Psoas muscle (tissue), 8 donors: ENCODE results near the gene CACNG6. TPM values are rescaled to one million over a fixed set of nuclear protein-coding genes. Genes with fewer than 3 reads are reported as not detected.

Source experiments
- ATAC-seq, 4 donors: fragments of 200-7000 bp; cut with Tn5 transposase; one replicate each; pipeline ENCODE4 v1.9.1; 2020; ENCODE audit warnings: moderate library complexity in 3 of 4, mild to moderate bottlenecking in 2 of 4
- DNase-seq, 2 donors: peaks; one replicate each; pipeline ENCODE4 v3.0.0-alpha.2; 2020
- H3K27ac ChIP-seq: fragments of 200-600 bp; one replicate; pipeline ENCODE4 v1.8.0; 2022
- H3K27me3 ChIP-seq, 3 donors: fragments of 200-600 bp in 1 of 3; one replicate each; pipeline versions ENCODE4 v1.6.1 to v1.8.0; 2013 to 2022; ENCODE audit warnings: low read length in 2 of 3, mild to moderate bottlenecking in 2 of 3, moderate library complexity in 1 of 3; ENCODE audit not compliant: insufficient read depth in 3 of 3
- H3K36me3 ChIP-seq, 2 donors: fragments of 200-600 bp in 1 of 2; one replicate each; pipeline versions ENCODE4 v1.6.1 to v1.8.0; 2013 to 2022; ENCODE audit warnings: low read depth in 1 of 2, mild to moderate bottlenecking in 1 of 2, moderate library complexity in 1 of 2; ENCODE audit not compliant: insufficient read depth in 1 of 2
- H3K4me1 ChIP-seq: fragments of 200-600 bp; one replicate; pipeline ENCODE4 v1.8.0; 2022
- H3K4me3 ChIP-seq: fragments of 200-600 bp; one replicate; pipeline ENCODE4 v1.8.0; 2022; ENCODE audit warnings: mild to moderate bottlenecking
- H3K9me3 ChIP-seq: fragments of 200-600 bp; one replicate; pipeline ENCODE4 v1.8.0; 2022
- CTCF ChIP-seq: fragments of 200-600 bp; IDR thresholded peaks from one replicate; pipeline ENCODE4 v1.8.0; 2022; ENCODE audit warnings: antibody characterized with exemption
- WGBS, 3 donors: extraction: QIAGEN DNeasy Blood & Tissue Kit; methylation state at CpG; one replicate each; pipeline versions ENCODE4 v1.1.6 to v1.1.7; 2013; 5-methylcytosine and 5-hydroxymethylcytosine counted together
- intact Hi-C, 2 donors: fragments of 100-400 bp; cut with DNase I; formaldehyde crosslinking; loops; one replicate each; pipeline versions ENCODE4 v1.11.0 to v1.14.2; 2022
- polyA plus RNA-seq, 3 donors: library from polyadenylated mRNA; stranded (reverse); fragments of 200-250 nt; gene quantifications; one replicate each; pipeline ENCODE4 v1.2.3, GENCODE V29; 2013
- total RNA-seq, 4 donors: library from RNA; stranded (reverse); fragmentation: NEBNext Ultra II Directional in 2 of 4; extraction: Animal tissue kit (Norgen Biotek cat#: 25700) in 2 of 4; gene quantifications; one replicate each; pipeline versions ENCODE4 v1.2.1 to v1.2.4, GENCODE V29; 2021 to 2023
- donor health status: healthy with polysubstance abuse.
- donor health status: DM: no; HTN: no; CAD: no; lungs with moderate emphysema.
- donor health status: Bipolar disorder and iron deficiency.
- donor health status: healthy.
- donor health status: DM: yes; HTN: yes; CAD: no.
- donor health status: DM: no; HTN: no; CAD: no.
- donor health status: DM: no; HTN: no; CAD: no.
- donor health status: DM: yes; HTN: yes; CAD: no.

CACNG6 gene
- total and polyA plus RNA-seq, 7 donors: 2.1 to 33.1 (median 20.4) TPM

DNA sequence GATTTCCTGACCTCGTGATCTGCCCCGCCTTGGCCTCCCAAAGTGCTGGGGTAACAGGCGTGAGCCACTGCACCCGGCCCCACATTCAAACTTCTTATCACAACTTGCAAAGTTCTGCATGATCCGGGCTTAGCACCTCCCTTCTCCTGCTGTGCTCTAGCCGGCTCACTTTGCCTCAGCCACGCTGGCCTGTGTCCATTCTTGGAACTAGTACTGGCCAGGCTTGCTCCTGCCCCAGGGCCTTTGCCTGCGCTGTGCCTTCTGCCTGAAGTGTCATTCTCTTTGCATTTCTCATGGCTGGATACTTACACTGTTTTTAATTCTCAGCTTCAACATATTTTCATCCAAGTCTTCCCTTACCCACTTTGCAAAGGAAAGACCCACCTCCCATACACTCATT, 29.9 kb downstream of the CACNG6 start:
- ATAC-seq (no peak), DNase-seq (no peak)
- Histone ChIP-seq H3K36me3 (no peaks in the 10 kb centered on the region), H3K4me3 (no peak overlapping the region), H3K4me1 (no peaks in the 10 kb centered on the region), H3K9me3 (no peaks in the 10 kb centered on the region), H3K27ac (no peak overlapping the region), H3K27me3 (peaks cover 0 to 4% (median 2%) of the 10 kb centered on the region in 3 donors)
- 82 to 90% (median 89%) methylated on average over 8 of the region's 8 CpGs for WGBS, 3 donors
- intact Hi-C loops: loop anchor here in 1 of 2 donors (5.0 to 10.0 kb wide), 2 partner anchors 44 to 207 kb away; no protein-coding TSS in a partner anchor
- no peak for TF ChIP-seq CTCF

DNA sequence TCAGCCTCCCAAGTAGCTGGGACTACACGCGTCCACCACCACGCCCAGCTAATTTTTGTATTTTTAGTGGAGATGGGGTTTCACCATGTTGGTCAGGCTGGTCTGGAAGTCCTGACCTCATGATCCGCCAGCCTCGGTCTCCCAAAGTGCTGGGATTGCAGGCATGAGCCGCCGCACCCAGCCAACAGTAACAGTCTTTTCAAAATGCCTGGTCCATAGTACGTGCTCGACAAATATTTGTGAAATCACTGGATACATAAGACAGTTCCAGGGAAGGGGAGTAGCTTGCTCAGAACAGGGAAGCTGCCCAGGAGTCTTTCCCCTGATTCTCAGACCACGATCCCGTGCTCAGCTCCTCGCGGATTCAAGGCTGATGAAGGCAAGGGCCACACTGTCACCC, 30.5 kb downstream of the CACNG6 start:
- Histone ChIP-seq H3K9me3 (no peaks in the 10 kb centered on the region), H3K27ac (no peak overlapping the region), H3K4me3 (no peak overlapping the region), H3K27me3 (peaks cover 0 to 8% (median 2%) of the 10 kb centered on the region in 3 donors), H3K36me3 (no peaks in the 10 kb centered on the region), H3K4me1 (no peaks in the 10 kb centered on the region)
- no peak for TF ChIP-seq CTCF
- intact Hi-C loops: loop anchor here in 1 of 2 donors (2.0 to 10.0 kb wide), 3 partner anchors 45 to 207 kb away; no protein-coding TSS in a partner anchor
- DNase-seq (no peak), ATAC-seq (no peak)
- WGBS, 3 donors: 88 to 94% (median 92%) methylated on average over 13 of the region's 13 CpGs

GRCh38 chr19:54023191-54023590, 31.8 kb downstream of the CACNG6 start:
- Histone ChIP-seq H3K4me1 (no peaks in the 10 kb centered on the region), H3K9me3 (no peaks in the 10 kb centered on the region), H3K27ac (no peak overlapping the region), H3K36me3 (no peaks in the 10 kb centered on the region), H3K27me3 (peaks cover 0 to 11% (median 2%) of the 10 kb centered on the region in 3 donors), H3K4me3 (no peak overlapping the region)
- intact Hi-C loops: loop anchor here in 1 of 2 donors (2.0 to 10.0 kb wide), 3 partner anchors 46 to 208 kb away; no protein-coding TSS in a partner anchor
- whole genome bisulfite sequencing, 3 donors: 39 to 49% (median 40%) methylated on average over 3 of the region's 3 CpGs
- ATAC-seq (no peak), DNase-seq (no peak)
- no peak for TF ChIP-seq CTCF

DNA sequence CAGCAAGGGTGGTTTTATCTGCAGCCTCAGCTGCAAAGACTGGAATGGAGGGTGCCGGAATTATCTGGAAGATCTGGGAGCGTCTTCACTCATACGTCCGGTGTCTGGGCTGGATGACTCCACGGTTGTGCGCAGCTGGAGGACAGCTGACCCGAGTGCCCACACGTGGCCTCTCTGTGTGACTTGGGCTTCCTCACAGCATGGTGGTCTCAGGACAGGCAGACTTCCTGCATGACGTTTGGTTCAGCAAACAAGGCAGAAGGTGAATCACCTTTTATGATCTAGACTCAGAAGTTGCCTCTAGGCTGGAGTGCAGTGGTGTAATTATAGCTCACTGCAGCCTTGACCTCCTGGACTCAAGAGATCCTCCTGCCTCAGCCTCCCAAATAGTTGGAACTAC, 33.2 kb downstream of the CACNG6 start:
- ATAC-seq: no peak
- Histone ChIP-seq H3K27me3 (peaks cover 0 to 22% (median 2%) of the 10 kb centered on the region in 3 donors), H3K4me1 (no peaks in the 10 kb centered on the region), H3K9me3 (no peaks in the 10 kb centered on the region), H3K27ac (no peak overlapping the region), H3K4me3 (no peak overlapping the region), H3K36me3 (no peaks in the 10 kb centered on the region)
- TF ChIP-seq CTCF: no peak
- intact Hi-C loops: loop anchor here (2.0 to 10.0 kb wide), 3 partner anchors 47 to 210 kb away; no protein-coding TSS in a partner anchor
- WGBS, 3 donors: 75 to 80% (median 78%) methylated on average over 9 of the region's 9 CpGs
- DNase-seq: no peak

GRCh38 chr19:54026656-54027055, 35.2 kb downstream of the CACNG6 start:
- no peak for TF ChIP-seq CTCF
- peaks cover 0 to 35% (median 2%) of the 10 kb centered on the region in 3 donors for H3K27me3 ChIP-seq
- no peak for ATAC-seq
- H3K27ac ChIP-seq: no peak overlapping the region
- no peaks in the 10 kb centered on the region for H3K4me1 ChIP-seq
- intact Hi-C loops: loop anchor here in 1 of 2 donors (10.0 kb wide), 1 partner anchor 212 kb away; no protein-coding TSS in a partner anchor
- no peaks in the 10 kb centered on the region for H3K9me3 ChIP-seq
- H3K36me3 ChIP-seq: no peaks in the 10 kb centered on the region
- 65 to 72% (median 68%) methylated on average over 7 of the region's 7 CpGs for WGBS, 3 donors
- no peak overlapping the region for H3K4me3 ChIP-seq
- no peak for DNase-seq
